GM12878 (cell line): ENCODE results near the gene RUVBL2. TPM values are rescaled to one million over a fixed set of nuclear protein-coding genes. Genes with fewer than 3 reads are reported as not detected.

Experiments used
- ATF2 ChIP-seq: IDR thresholded peaks from 2 replicates; pipeline ENCODE4 v1.6.1; 2012; ENCODE audit warnings: low read length, inconsistent platforms
- BCL3 ChIP-seq: IDR thresholded peaks from 2 replicates; pipeline ENCODE4 v1.6.1; 2011; ENCODE audit warnings: borderline replicate concordance, low read depth, mild to moderate bottlenecking, moderate library complexity, low read length; ENCODE audit not compliant: insufficient read depth, poor library complexity, severe bottlenecking
- CBX3 ChIP-seq: fragments of 200-600 bp; sonication (generic); IDR thresholded peaks from 2 replicates; pipeline ENCODE4 v1.6.1; 2016; ENCODE audit warnings: low read depth, borderline replicate concordance
- ETV6 ChIP-seq, 2 experiments: fragments of 450-650 bp in 1 of 2; IDR thresholded peaks in 1 of 2; conservative IDR thresholded peaks in 1 of 2; 2 replicates each; pipeline ENCODE4 v1.6.1; 2014; ENCODE audit warnings: antibody characterized with exemption in 1 of 2, borderline replicate concordance in 1 of 2, low read depth in 1 of 2, mild to moderate bottlenecking in 1 of 2, moderate library complexity in 1 of 2
- GATAD2B ChIP-seq: fragments of 450-650 bp; conservative IDR thresholded peaks from 2 replicates; pipeline ENCODE4 v1.6.1; 2017; ENCODE audit warnings: low read depth, mild to moderate bottlenecking, moderate library complexity
- IKZF1 ChIP-seq: fragments of 450-650 bp; conservative IDR thresholded peaks from 2 replicates; pipeline ENCODE4 v1.6.1; 2017; ENCODE audit warnings: antibody characterized with exemption, mild to moderate bottlenecking
- NRF1 ChIP-seq: conservative IDR thresholded peaks from 2 replicates; pipeline ENCODE4 v1.6.1; 2011; ENCODE audit warnings: mild to moderate bottlenecking, low read depth, low read length, improper control_type of control experiment
- PAX5 ChIP-seq: IDR thresholded peaks from 2 replicates; pipeline ENCODE4 v1.6.1; 2011; ENCODE audit warnings: low read depth, low read length, borderline replicate concordance
- PBX3 ChIP-seq: IDR thresholded peaks from 2 replicates; pipeline ENCODE4 v1.6.1; 2011; ENCODE audit warnings: mild to moderate bottlenecking, low read depth, low read length, moderate library complexity; ENCODE audit not compliant: insufficient replicate concordance
- POU2F2 ChIP-seq: IDR thresholded peaks from 3 replicates; pipeline ENCODE4 v1.6.1; 2011; ENCODE audit warnings: low read depth, mild to moderate bottlenecking, low read length, borderline replicate concordance
- SIN3A ChIP-seq: IDR thresholded peaks from 2 replicates; pipeline ENCODE4 v1.6.1; 2012; ENCODE audit warnings: low read depth, low read length, improper control_type of control experiment
- SPI1 ChIP-seq: IDR thresholded peaks from 2 replicates; pipeline ENCODE4 v1.6.1; 2011; ENCODE audit warnings: low read depth, mild to moderate bottlenecking, low read length, moderate library complexity, borderline replicate concordance; ENCODE audit not compliant: insufficient read depth
- SREBF2 ChIP-seq: IDR thresholded peaks from 2 replicates; pipeline ENCODE4 v1.6.1; 2012; ENCODE audit warnings: mild to moderate bottlenecking, low read length
- USF2 ChIP-seq: IDR thresholded peaks from 2 replicates; pipeline ENCODE4 v1.6.1; 2011; ENCODE audit warnings: low read depth, low read length, improper control_type of control experiment, borderline replicate concordance
- ZNF207 ChIP-seq: fragments of 450-650 bp; IDR thresholded peaks from 2 replicates; pipeline ENCODE4 v1.6.1; 2014; ENCODE audit warnings: antibody characterized with exemption, mild to moderate bottlenecking, borderline replicate concordance
- ZNF217 ChIP-seq: fragments of 450-650 bp; IDR thresholded peaks from 2 replicates; pipeline ENCODE4 v1.6.1; 2017; ENCODE audit warnings: antibody characterized with exemption, mild to moderate bottlenecking
- ZNF24 ChIP-seq: fragments of 450-650 bp; IDR thresholded peaks from 2 replicates; pipeline ENCODE4 v1.6.1; 2017; ENCODE audit warnings: antibody characterized with exemption, mild to moderate bottlenecking
- ZNF384 ChIP-seq: IDR thresholded peaks from 2 replicates; pipeline ENCODE4 v1.6.1; 2012; ENCODE audit warnings: low read depth, mild to moderate bottlenecking, low read length, improper control_type of control experiment, borderline replicate concordance
- ZNF622 ChIP-seq: fragments of 450-650 bp; IDR thresholded peaks from 2 replicates; pipeline ENCODE4 v1.6.1; 2017; ENCODE audit warnings: mild to moderate bottlenecking, inconsistent platforms
- ZNF687 ChIP-seq: fragments of 450-650 bp; IDR thresholded peaks from 2 replicates; pipeline ENCODE4 v1.6.1; 2017; ENCODE audit warnings: mild to moderate bottlenecking, moderate library complexity
- polyA plus RNA-seq, 11 experiments: library from polyadenylated mRNA; depleted of rRNA in 4 of 11; unstranded in 6 of 11; stranded (reverse) in 5 of 11; fragments of >200 nt; fragmentation: Nextera tagmentation in 4 of 11; fragmentation: Illumina TruSeq in 1 of 11; extraction: Ambion mirVana in 4 of 11; extraction: Trizol in 1 of 11; gene quantifications; 1 replicate in 1 of 11; 2 replicates in 10 of 11; pipeline versions ENCODE4 v1.2.1 to v1.2.3, GENCODE V29; 2011 to 2016; ENCODE audit warnings: inconsistent platforms in 2 of 11, missing spikeins in 2 of 11, low read depth in 1 of 11
- total RNA-seq, 4 experiments: library from RNA; depleted of rRNA in 3 of 4; stranded (reverse); fragments of >200 nt in 3 of 4; fragmentation: Illumina TruSeq in 1 of 4; extraction: Trizol in 1 of 4; gene quantifications; 2 replicates each; pipeline versions ENCODE4 v1.2.1 to v1.2.3, GENCODE V29; 2013 to 2021

Gene RUVBL2
- total and polyA plus RNA-seq, 10 of the 15 experiments (the other 5 are each of a cell fraction or from before 2014, with no cell fraction given): 33.8 to 224 (median 125) TPM

GRCh38 chr19:48962029-48962848 lies 31.4 kb upstream of the RUVBL2 start (continued):
- TF ChIP-seq BCL3: peak; percentile 19
- TF ChIP-seq IKZF1: peak; percentile 53
- TF ChIP-seq ZNF622: no peak
- no peak for TF ChIP-seq ETV6 (conservative IDR thresholded peaks at IDR 0.05 in 1 of 2, IDR thresholded peaks at IDR 0.05 in 1 of 2; ENCODE audit: borderline replicate concordance in 1 of 2, low read depth in 1 of 2)
- no peak for TF ChIP-seq ZNF24
- peak; percentile 44; the same call in 1 of the 2 replicates for TF ChIP-seq SIN3A
- no peak for TF ChIP-seq PAX5
- no peak for TF ChIP-seq USF2
- TF ChIP-seq PBX3: peak; percentile 61
- no peak for TF ChIP-seq ZNF384
- no peak; the same call in 1 of the 2 replicates for TF ChIP-seq ATF2
- peak; percentile 80 for TF ChIP-seq SPI1
- TF ChIP-seq ZNF687: peak; percentile 83
- no peak for TF ChIP-seq ZNF217
- TF ChIP-seq NRF1: no peak
- peak; percentile 70; the same call in 1 of the 3 replicates for TF ChIP-seq POU2F2
- TF ChIP-seq SREBF2: no peak
- TF ChIP-seq GATAD2B: 0 out of 2 replicates have a peak, but pooled peaks have one; percentile 67
- no peak for TF ChIP-seq CBX3
- TF ChIP-seq ZNF207: no peak
